Pancreas (tissue), 10 donors: Measurements from ENCODE around the gene ANAPC15. TPM values are rescaled to one million over a fixed set of nuclear protein-coding genes. Genes with fewer than 3 reads are reported as not detected.

Experiments used
- ATAC-seq, 4 donors: fragments of 200-7000 bp; cut with Tn5 transposase; one replicate each; pipeline versions ENCODE4 v1.8.0 to v1.9.1; 2020; ENCODE audit warnings: mild to moderate bottlenecking in 4 of 4, moderate library complexity in 4 of 4
- DNase-seq, 6 donors: peaks; one replicate each; pipeline ENCODE4 v3.0.0-alpha.2; 2020
- FAIRE-seq: peaks from 2 replicates; lab custom pipeline; 2012; peaks lifted over from hg19 to GRCh38; lab: Jason Lieb, UNC
- H3K27ac ChIP-seq, 4 donors: fragments of 200-600 bp; sonication (generic); 1 replicate in 3 of 4; 2 replicates in 1 of 4; pipeline versions ENCODE4 v1.5.0 to v1.8.0; 2020
- H3K27me3 ChIP-seq, 4 donors: fragments of 200-600 bp; one replicate each; pipeline ENCODE4 v1.8.0; 2021
- H3K36me3 ChIP-seq, 3 donors: fragments of 200-600 bp; sonication (generic) in 1 of 3; one replicate each; pipeline versions ENCODE4 v1.5.0 to v1.8.0; 2020 to 2021
- H3K4me1 ChIP-seq, 3 donors: fragments of 200-600 bp; one replicate each; pipeline ENCODE4 v1.8.0; 2021
- H3K4me3 ChIP-seq, 4 donors: fragments of 200-600 bp; sonication (generic) in 2 of 4; one replicate each; pipeline versions ENCODE4 v1.5.0 to v1.8.0; 2020 to 2021
- H3K9me3 ChIP-seq, 4 donors: fragments of 200-600 bp; one replicate each; pipeline ENCODE4 v1.8.0; 2021
- WGBS, 2 donors: extraction: QIAGEN DNeasy Blood & Tissue Kit; methylation state at CpG; one replicate each; pipeline ENCODE4 v1.1.7; 2013; 5-methylcytosine and 5-hydroxymethylcytosine counted together
- intact Hi-C, 3 donors: fragments of 100-400 bp; cut with DNase I; formaldehyde crosslinking; loops; one replicate each; pipeline versions ENCODE4 v1.11.1 to v1.14.2; 2022
- polyA plus RNA-seq, 2 donors: library from polyadenylated mRNA; stranded (reverse); fragments of 200-250 nt; gene quantifications; one replicate each; pipeline ENCODE4 v1.2.3, GENCODE V29; 2013
- total RNA-seq, 6 donors: library from RNA; stranded (reverse); fragmentation: NEBNext Ultra II Directional in 4 of 6; extraction: Animal tissue kit (Norgen Biotek cat#: 25700) in 4 of 6; gene quantifications; one replicate each; pipeline versions ENCODE4 v1.2.1 to v1.2.4, GENCODE V29; 2021 to 2023
- TF ChIP-seq, protein P1 (sequence below), 4 donors: fragments of 200-600 bp; sonication (generic) in 3 of 4; IDR thresholded peaks; one replicate each; pipeline versions ENCODE4 v1.5.0 to v1.8.0; 2021; ENCODE audit warnings: antibody characterized with exemption in 4 of 4
- donor health status: healthy with polysubstance abuse.
- donor health status: DM: no; HTN: no; CAD: no; lungs with moderate emphysema.
- donor health status: DM: no; HTN: no; CAD: no.
- donor health status: control.
- donor health status: control.
- donor health status: Bipolar disorder and iron deficiency.
- donor health status: DM: yes; HTN: yes; CAD: no.
- donor health status: DM: no; HTN: no; CAD: no.
- donor health status: DM: no; HTN: no; CAD: no.
- donor health status: DM: yes; HTN: yes; CAD: no.

Gene ANAPC15
- total and polyA plus RNA-seq, 8 donors, result 6.7 to 35.0 (median 15.5) TPM

DNA sequence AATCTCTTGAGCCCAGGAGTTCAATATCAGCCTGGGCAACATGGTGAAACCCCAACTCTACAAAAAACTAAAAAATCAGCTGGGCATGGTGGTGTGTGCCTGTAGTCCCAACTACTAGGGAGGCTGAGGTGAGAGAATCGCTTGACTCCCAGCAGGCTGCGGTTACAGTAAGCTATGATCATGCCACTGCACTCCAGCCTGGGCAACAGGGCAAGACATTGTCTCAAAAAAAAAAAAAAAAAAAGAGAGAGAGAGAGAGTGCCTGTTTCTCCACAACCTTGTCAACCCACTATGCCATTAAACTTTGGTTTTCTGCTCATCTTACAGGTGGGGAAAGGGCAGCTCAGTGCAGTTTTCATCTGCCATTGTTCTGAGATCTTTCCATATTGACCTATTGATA, 28.2 kb upstream of the ANAPC15 start:
- FAIRE-seq, result no peak
- no peak overlapping the region for H3K4me3 ChIP-seq
- intact Hi-C loops, result no loop called here

DNA sequence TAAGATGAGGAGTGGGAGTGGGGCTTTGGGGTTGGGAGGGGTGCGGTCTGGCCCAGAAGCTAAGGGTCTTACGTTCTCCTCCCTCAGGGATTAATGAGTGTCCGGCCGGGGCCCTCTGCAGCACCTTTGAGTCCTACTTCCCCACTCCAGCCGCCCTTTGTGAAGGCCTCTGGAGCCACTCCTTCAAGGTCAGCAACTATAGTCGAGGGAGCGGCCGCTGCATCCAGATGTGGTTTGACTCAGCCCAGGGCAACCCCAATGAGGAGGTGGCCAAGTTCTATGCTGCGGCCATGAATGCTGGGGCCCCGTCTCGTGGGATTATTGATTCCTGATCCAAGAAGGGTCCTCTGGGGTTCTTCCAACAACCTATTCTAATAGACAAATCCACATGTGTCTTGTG, 27.0 kb upstream of the ANAPC15 start:
- intact Hi-C loops, result no loop called here
- TF ChIP-seq, protein P1, sequence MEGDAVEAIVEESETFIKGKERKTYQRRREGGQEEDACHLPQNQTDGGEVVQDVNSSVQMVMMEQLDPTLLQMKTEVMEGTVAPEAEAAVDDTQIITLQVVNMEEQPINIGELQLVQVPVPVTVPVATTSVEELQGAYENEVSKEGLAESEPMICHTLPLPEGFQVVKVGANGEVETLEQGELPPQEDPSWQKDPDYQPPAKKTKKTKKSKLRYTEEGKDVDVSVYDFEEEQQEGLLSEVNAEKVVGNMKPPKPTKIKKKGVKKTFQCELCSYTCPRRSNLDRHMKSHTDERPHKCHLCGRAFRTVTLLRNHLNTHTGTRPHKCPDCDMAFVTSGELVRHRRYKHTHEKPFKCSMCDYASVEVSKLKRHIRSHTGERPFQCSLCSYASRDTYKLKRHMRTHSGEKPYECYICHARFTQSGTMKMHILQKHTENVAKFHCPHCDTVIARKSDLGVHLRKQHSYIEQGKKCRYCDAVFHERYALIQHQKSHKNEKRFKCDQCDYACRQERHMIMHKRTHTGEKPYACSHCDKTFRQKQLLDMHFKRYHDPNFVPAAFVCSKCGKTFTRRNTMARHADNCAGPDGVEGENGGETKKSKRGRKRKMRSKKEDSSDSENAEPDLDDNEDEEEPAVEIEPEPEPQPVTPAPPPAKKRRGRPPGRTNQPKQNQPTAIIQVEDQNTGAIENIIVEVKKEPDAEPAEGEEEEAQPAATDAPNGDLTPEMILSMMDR (IDR thresholded peaks at IDR 0.05), result no peak
- Histone ChIP-seq H3K27me3 (no peaks in the 10 kb centered on the region), H3K4me1 (no peaks in the 10 kb centered on the region), H3K36me3 (no peaks in the 10 kb centered on the region), H3K9me3 (no peaks in the 10 kb centered on the region), H3K4me3 (no peak overlapping the region), H3K27ac (no peak overlapping the region)
- DNase-seq, result no peak
- FAIRE-seq, result no peak
- no peak for ATAC-seq
- WGBS, 2 donors, result 86 to 88% methylated on average over 11 of the region's 11 CpGs

More for the DNA sequence above, 28.2 kb upstream of the ANAPC15 start:
- Histone ChIP-seq H3K27ac (no peak overlapping the region), H3K27me3 (no peaks in the 10 kb centered on the region), H3K4me1 (no peaks in the 10 kb centered on the region), H3K9me3 (no peaks in the 10 kb centered on the region), H3K36me3 (no peaks in the 10 kb centered on the region)
- DNase-seq (no peak), ATAC-seq (no peak)
- TF ChIP-seq, protein P1 (IDR thresholded peaks at IDR 0.05), result no peak
- WGBS, 2 donors, result 80 to 84% methylated on average over 2 of the region's 2 CpGs

DNA sequence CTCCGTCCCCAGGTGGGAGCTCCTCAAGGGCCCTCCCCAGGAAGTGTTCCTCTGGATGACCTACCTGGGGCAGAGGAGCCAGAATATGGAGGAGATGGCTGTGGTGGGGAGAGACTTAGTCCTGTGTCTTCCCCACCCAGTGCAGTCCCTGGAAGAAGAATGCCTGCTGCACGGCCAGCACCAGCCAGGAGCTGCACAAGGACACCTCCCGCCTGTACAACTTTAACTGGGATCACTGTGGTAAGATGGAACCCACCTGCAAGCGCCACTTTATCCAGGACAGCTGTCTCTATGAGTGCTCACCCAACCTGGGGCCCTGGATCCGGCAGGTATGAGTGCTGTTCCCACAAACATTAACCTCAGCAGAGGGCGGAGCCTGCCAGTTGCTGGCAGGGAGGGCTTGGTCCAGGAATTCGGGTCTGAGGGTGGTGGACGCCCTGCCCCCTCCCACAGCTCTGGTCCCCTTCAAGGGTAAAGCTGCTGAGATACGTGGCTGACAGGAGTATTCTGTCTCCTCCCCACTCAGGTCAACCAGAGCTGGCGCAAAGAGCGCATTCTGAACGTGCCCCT, 26.4 kb upstream of the ANAPC15 start:
- DNase-seq (no peak), ATAC-seq (no peak), FAIRE-seq (no peak)
- H3K27me3 ChIP-seq, result no peaks in the 10 kb centered on the region
- 68 to 73% methylated on average over 12 of the region's 12 CpGs for WGBS, 2 donors
- H3K4me1 ChIP-seq, result no peaks in the 10 kb centered on the region
- no peaks in the 10 kb centered on the region for H3K9me3 ChIP-seq
- intact Hi-C loops, result no loop called here
- H3K27ac ChIP-seq, result no peak overlapping the region
- no peak overlapping the region for H3K4me3 ChIP-seq
- H3K36me3 ChIP-seq, result no peaks in the 10 kb centered on the region
- TF ChIP-seq, protein P1 (IDR thresholded peaks at IDR 0.05), result no peak

DNA sequence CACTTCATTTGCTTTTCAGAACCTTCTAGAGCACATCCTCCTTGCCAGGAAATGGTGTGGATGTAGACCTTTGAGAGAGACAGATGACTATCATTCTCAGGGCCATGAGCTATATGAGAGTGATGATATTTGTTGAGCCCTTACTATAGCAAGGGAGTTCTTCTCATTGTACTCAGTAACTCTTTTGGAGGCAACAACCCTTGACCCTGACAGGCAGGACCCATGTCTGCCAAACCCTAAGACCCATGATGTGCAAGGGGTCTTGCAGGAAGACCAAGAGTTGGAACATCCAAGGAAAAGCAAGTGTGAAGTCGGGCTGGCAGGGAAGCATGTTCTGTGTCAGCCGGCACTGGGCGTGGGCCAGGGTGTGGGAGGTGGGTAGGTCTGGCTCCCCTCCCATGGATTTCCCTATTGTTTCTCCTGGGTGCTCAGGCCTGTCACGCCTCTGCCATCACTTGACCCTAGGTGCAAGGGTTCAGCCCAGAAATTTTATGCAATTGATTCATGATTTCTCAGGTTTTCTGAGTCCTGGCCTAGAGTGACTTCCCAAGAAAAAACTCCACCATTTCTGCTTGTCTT, 24.3 kb upstream of the ANAPC15 start:
- H3K36me3 ChIP-seq, result no peaks in the 10 kb centered on the region
- H3K27me3 ChIP-seq, result no peaks in the 10 kb centered on the region
- H3K4me1 ChIP-seq, result no peaks in the 10 kb centered on the region
- TF ChIP-seq, protein P1 (IDR thresholded peaks at IDR 0.05), result no peak
- intact Hi-C loops, result no loop called here
- DNase-seq (no peak), FAIRE-seq (no peak), ATAC-seq (no peak)
- H3K27ac ChIP-seq, result no peak overlapping the region
- H3K4me3 ChIP-seq, result no peak overlapping the region
- H3K9me3 ChIP-seq, result no peaks in the 10 kb centered on the region
- WGBS, 2 donors, result 83 to 91% methylated on average over 4 of the region's 4 CpGs
